PC-9 (cell line): ENCODE data around the gene FAM120A.

Experiments used
- CTCF ChIP-seq: fragments of 200-600 bp; sonication (generic); conservative IDR thresholded peaks from 2 replicates; pipeline ENCODE4 v1.6.1; 2017; ENCODE audit warnings: mixed run types, antibody characterized with exemption, mild to moderate bottlenecking, moderate library complexity
- EZH2 ChIP-seq: fragments of 200-600 bp; sonication (generic); IDR thresholded peaks from 2 replicates; pipeline ENCODE4 v1.8.0; 2017; ENCODE audit warnings: antibody characterized with exemption, low read depth

- TF ChIP-seq CTCF: no peak
- no peak for TF ChIP-seq EZH2
These were observed 29.3 kb downstream of the FAM120A start for GRCh38 chr9:93480728-93481324.
